H1 (cell line): ENCODE results near the gene RPL14. TPM values are rescaled to one million over a fixed set of nuclear protein-coding genes. Genes with fewer than 3 reads are reported as not detected.

ENCODE experiments used
- CTCF ChIA-PET: fragments of 300-600 bp; sonication (Branson Sonifier 250); formaldehyde crosslinking; loops from one replicate; lab custom pipeline; 2021; ENCODE audit not compliant: partially characterized antibody; lab: Charles Lee
- POLR2A ChIA-PET: fragments of 300-600 bp; sonication (Branson Sonifier 250); formaldehyde crosslinking; loops from one replicate; lab custom pipeline; 2021; ENCODE audit warnings: inconsistent platforms; ENCODE audit not compliant: partially characterized antibody; lab: Charles Lee
- DNase-seq, 2 experiments: peaks; one replicate each; pipeline versions ENCODE4 v3.0.0 to v3.0.0-alpha.2; 2010 to 2022; ENCODE audit warnings: low spot score in 2 of 2, low read depth in 1 of 2, mixed read lengths in 1 of 2
- FAIRE-seq: peaks from 2 replicates; lab custom pipeline; 2011; peaks lifted over from hg19 to GRCh38; lab: Jason Lieb, UNC
- H2AFZ ChIP-seq: 2 replicates; pipeline ENCODE4 v1.8.1; 2012; ENCODE audit warnings: low read length, inconsistent platforms
- H2AK5ac ChIP-seq: 2 replicates; pipeline ENCODE4 v1.6.1; 2013; ENCODE audit warnings: low read depth, low read length
- H2BK120ac ChIP-seq: replicated peaks from 2 replicates; pipeline ENCODE3; 2013; ENCODE audit warnings: low read depth, low read length, inconsistent platforms
- H2BK12ac ChIP-seq: 2 replicates; pipeline ENCODE4 v1.6.1; 2013; ENCODE audit warnings: low read depth, low read length
- H2BK15ac ChIP-seq: 2 replicates; pipeline ENCODE4 v1.6.1; 2013; ENCODE audit warnings: low read length
- H2BK20ac ChIP-seq: 2 replicates; pipeline ENCODE4 v1.6.1; 2013; ENCODE audit warnings: low read length
- H2BK5ac ChIP-seq: 2 replicates; pipeline ENCODE4 v1.6.1; 2013; ENCODE audit warnings: low read depth, low read length
- H3K14ac ChIP-seq: 2 replicates; pipeline ENCODE4 v1.6.1; 2013; ENCODE audit warnings: inconsistent platforms; ENCODE audit not compliant: insufficient read length
- H3K18ac ChIP-seq: 2 replicates; pipeline ENCODE4 v1.6.1; 2013; ENCODE audit warnings: low read length; ENCODE audit errors: extremely low read depth
- H3K23ac ChIP-seq: 2 replicates; pipeline ENCODE4 v1.6.1; 2013; ENCODE audit warnings: inconsistent platforms; ENCODE audit not compliant: insufficient read length
- H3K23me2 ChIP-seq: 2 replicates; pipeline ENCODE4 v1.6.1; 2013; ENCODE audit warnings: low read depth, low read length
- H3K27ac ChIP-seq: 2 replicates; pipeline ENCODE4 v1.6.1; 2011; ENCODE audit warnings: low read depth, low read length, inconsistent platforms
- H3K27me3 ChIP-seq, 4 experiments: replicated peaks in 1 of 4; 1 replicate in 1 of 4; 2 replicates in 3 of 4; pipeline versions ENCODE4 v1.6.1 to v1.8.1; 2011 to 2013; ENCODE audit warnings: low read length in 3 of 4, mild to moderate bottlenecking in 3 of 4, inconsistent platforms in 2 of 4, mixed read lengths in 2 of 4, moderate library complexity in 1 of 4; ENCODE audit not compliant: control insufficient read depth in 3 of 4, insufficient read depth in 3 of 4; ENCODE audit errors: extremely low read depth in 1 of 4
- H3K36me3 ChIP-seq, 4 experiments: 2 replicates each; pipeline versions ENCODE4 v1.6.1 to v1.8.1; 2011 to 2013; ENCODE audit warnings: mild to moderate bottlenecking in 4 of 4, low read length in 3 of 4, moderate library complexity in 2 of 4, control low read depth in 1 of 4, inconsistent platforms in 1 of 4; ENCODE audit not compliant: insufficient read depth in 4 of 4, control insufficient read depth in 2 of 4
- H3K4ac ChIP-seq: replicated peaks from 2 replicates; pipeline ENCODE3; 2013; ENCODE audit warnings: low read length, low read depth, mixed read lengths, inconsistent platforms; ENCODE audit not compliant: insufficient read length
- H3K4me1 ChIP-seq, 4 experiments: replicated peaks in 1 of 4; 1 replicate in 1 of 4; 2 replicates in 3 of 4; pipeline versions ENCODE4 v1.6.1 to v1.8.1; 2011 to 2013; ENCODE audit warnings: low read length in 3 of 4, inconsistent platforms in 2 of 4, mixed read lengths in 1 of 4; ENCODE audit not compliant: insufficient read depth in 4 of 4, control insufficient read depth in 3 of 4
- H3K4me2 ChIP-seq, 2 experiments: 2 replicates each; pipeline versions ENCODE4 v1.6.1 to v1.8.1; 2011 to 2013; ENCODE audit warnings: low read depth in 2 of 2, low read length in 2 of 2, control low read depth in 1 of 2, inconsistent platforms in 1 of 2, mild to moderate bottlenecking in 1 of 2; ENCODE audit not compliant: insufficient read depth in 1 of 2
- H3K4me3 ChIP-seq, 4 experiments: fragments of 200-600, 300-600 bp in 1 of 4; sonication (generic), shearing (Covaris generic), sonication (Bioruptor Twin) in 1 of 4; 2 replicates each; pipeline versions ENCODE4 v1.5.1 to v1.8.1; 2011 to 2016; ENCODE audit warnings: low read length in 4 of 4, low read depth in 3 of 4, control low read depth in 2 of 4, inconsistent platforms in 2 of 4, mild to moderate bottlenecking in 2 of 4, mixed read lengths in 1 of 4, moderate library complexity in 1 of 4; ENCODE audit not compliant: insufficient read depth in 2 of 4; ENCODE audit errors: extremely low read depth in 1 of 4
- H3K56ac ChIP-seq: replicated peaks from 2 replicates; pipeline ENCODE3; 2013; ENCODE audit warnings: low read depth, mild to moderate bottlenecking, mixed read lengths, low read length, inconsistent platforms; ENCODE audit not compliant: insufficient read length
- H3K79me1 ChIP-seq: 2 replicates; pipeline ENCODE4 v1.6.1; 2013; ENCODE audit warnings: low read depth, low read length, control low read depth
- H3K79me2 ChIP-seq, 2 experiments: 2 replicates each; pipeline versions ENCODE4 v1.6.1 to v1.8.1; 2012 to 2013; ENCODE audit warnings: low read length in 2 of 2, mild to moderate bottlenecking in 2 of 2, inconsistent platforms in 1 of 2; ENCODE audit not compliant: insufficient read depth in 2 of 2, control insufficient read depth in 1 of 2
- H3K9ac ChIP-seq, 4 experiments: replicated peaks in 1 of 4; 1 replicate in 1 of 4; 2 replicates in 3 of 4; pipeline versions ENCODE4 v1.6.1 to v1.8.1; 2011 to 2013; ENCODE audit warnings: low read depth in 3 of 4, low read length in 3 of 4, control low read depth in 2 of 4, mild to moderate bottlenecking in 2 of 4, moderate library complexity in 2 of 4, inconsistent platforms in 1 of 4; ENCODE audit errors: extremely low read depth in 1 of 4
- H3K9me3 ChIP-seq, 2 experiments: 2 replicates each; pipeline versions ENCODE4 v1.6.1 to v1.8.1; 2012 to 2013; ENCODE audit warnings: mild to moderate bottlenecking in 2 of 2, moderate library complexity in 2 of 2, control low read depth in 1 of 2, inconsistent platforms in 1 of 2, low read depth in 1 of 2, low read length in 1 of 2, mixed read lengths in 1 of 2; ENCODE audit not compliant: insufficient read depth in 2 of 2
- H4K20me1 ChIP-seq, 2 experiments: replicated peaks in 1 of 2; 2 replicates each; pipeline versions ENCODE3 to v1.8.1; 2011 to 2013; ENCODE audit warnings: inconsistent platforms in 2 of 2, low read length in 2 of 2, mild to moderate bottlenecking in 1 of 2; ENCODE audit not compliant: insufficient read depth in 2 of 2, control insufficient read depth in 1 of 2
- H4K5ac ChIP-seq: 2 replicates; pipeline ENCODE4 v1.6.1; 2013; ENCODE audit warnings: low read length, low read depth, mixed read lengths, inconsistent platforms; ENCODE audit not compliant: insufficient read length
- H4K8ac ChIP-seq: 2 replicates; pipeline ENCODE4 v1.8.0; 2013; ENCODE audit warnings: mild to moderate bottlenecking, moderate library complexity, low read length, inconsistent platforms; ENCODE audit not compliant: insufficient read depth; ENCODE audit errors: extremely low read depth
- H4K91ac ChIP-seq: replicated peaks from 2 replicates; pipeline ENCODE3; 2013; ENCODE audit warnings: low read length, mixed read lengths, inconsistent platforms; ENCODE audit not compliant: insufficient read length
- CTBP2 ChIP-seq: IDR thresholded peaks from 2 replicates; pipeline ENCODE4 v1.7.0; 2011; ENCODE audit warnings: borderline replicate concordance, mild to moderate bottlenecking, moderate library complexity, mixed read lengths, low read length; ENCODE audit not compliant: insufficient read depth, insufficient read length
- HDAC2 ChIP-seq, 2 experiments: fragments of 300-600 bp in 1 of 2; sonication (generic) in 1 of 2; IDR thresholded peaks; 2 replicates each; pipeline ENCODE4 v1.6.1; 2011 to 2012; ENCODE audit warnings: low read depth in 2 of 2, low read length in 2 of 2, mild to moderate bottlenecking in 2 of 2, moderate library complexity in 2 of 2, borderline replicate concordance in 1 of 2, inconsistent platforms in 1 of 2
- HDAC6 ChIP-seq: IDR thresholded peaks from one replicate; pipeline ENCODE4 v1.7.1; 2012; ENCODE audit warnings: low read depth, mild to moderate bottlenecking, inconsistent platforms, low read length, moderate library complexity
- NRF1 ChIP-seq: IDR thresholded peaks from 2 replicates; pipeline ENCODE4 v1.6.1; 2011; ENCODE audit warnings: mild to moderate bottlenecking, low read depth, low read length, improper control_type of control experiment
- WGBS, 2 experiments: shearing (Covaris generic) in 1 of 2; methylation state at CpG; one replicate each; pipeline versions ENCODE4 v1.1.6 to v1.1.7; 2013 to 2015; ENCODE audit warnings: low lambda C conversion rate in 2 of 2, mixed read lengths in 2 of 2, inconsistent platforms in 1 of 2, low coverage in 1 of 2, missing lambda C conversion rate in 1 of 2; ENCODE audit not compliant: insufficient replicate concordance in 2 of 2, insufficient coverage in 1 of 2, insufficient read length in 1 of 2; ENCODE audit errors: extremely low coverage in 1 of 2, missing lambda C conversion rate in 1 of 2; 5-methylcytosine and 5-hydroxymethylcytosine counted together
- polyA plus RNA-seq, 7 experiments: library from polyadenylated mRNA; depleted of rRNA in 3 of 7; stranded (reverse) in 5 of 7; unstranded in 2 of 7; fragments of >200 nt in 5 of 7; fragments of 200-250 nt in 2 of 7; gene quantifications; 1 replicate in 5 of 7; 2 replicates in 1 of 7; 4 replicates in 1 of 7; pipeline versions ENCODE4 v1.2.1 to v1.2.3, GENCODE V29; 2011 to 2013; ENCODE audit warnings: missing spikeins in 2 of 7, mixed read lengths in 2 of 7
- total RNA-seq: library from RNA; stranded (reverse); fragmentation: NEBNext Ultra II Directional; extraction: Animal tissue kit (Norgen Biotek cat#: 25700); gene quantifications from 2 replicates; pipeline ENCODE4 v1.2.1, GENCODE V29; 2021
- TF ChIP-seq, protein P1 (sequence below): IDR thresholded peaks from 2 replicates; pipeline ENCODE4 v1.6.1; 2012; ENCODE audit warnings: inconsistent platforms

RPL14 gene
- total and polyA plus RNA-seq, 2 of the 8 experiments (the other 6 are each of a cell fraction or from before 2014, with no cell fraction given), result 1,192 to 2,341 TPM

DNA sequence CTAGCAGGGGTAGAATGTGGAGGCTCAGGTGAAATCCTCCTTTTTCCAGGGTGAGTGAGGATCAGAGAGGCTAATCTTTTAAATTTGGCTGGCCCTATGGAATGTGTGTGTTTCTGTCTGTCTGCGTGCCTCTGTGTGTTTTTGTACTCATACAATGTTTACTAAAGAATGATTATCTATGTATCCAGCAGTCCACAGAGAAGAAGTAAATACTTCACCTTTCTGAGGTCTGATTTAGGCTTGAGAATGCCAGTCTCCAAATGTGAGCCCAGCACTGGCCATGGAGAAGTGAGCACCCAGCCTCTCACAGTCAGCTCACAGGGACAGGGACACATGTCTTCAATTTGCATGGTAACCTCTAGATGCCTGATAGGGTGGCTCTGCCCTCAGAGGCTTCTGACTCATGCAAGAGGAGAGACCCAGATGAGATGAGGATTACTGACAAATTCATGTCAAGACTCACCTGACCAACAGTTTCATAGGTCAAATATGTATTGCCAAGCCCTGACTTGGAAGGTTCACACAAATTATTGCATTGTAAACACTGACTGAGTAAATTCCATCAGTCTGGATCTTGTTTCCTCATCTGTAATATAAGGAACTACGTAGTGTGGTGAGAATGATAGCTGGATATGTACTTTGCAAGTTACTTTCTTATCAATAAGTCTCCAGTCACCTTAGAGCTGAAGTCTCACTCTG is 39.1 kb upstream of the RPL14 start:
- POLR2A ChIA-PET, result no interaction called here
- Histone ChIP-seq H2AFZ (no peak overlapping the region), H2BK120ac (no peak overlapping the region), H3K79me1 (no peaks in the 10 kb centered on the region), H4K20me1 (no peaks in the 10 kb centered on the region), H2BK20ac (no peak overlapping the region), H4K5ac (no peak overlapping the region), H2BK5ac (no peak overlapping the region), H2BK15ac (no peak overlapping the region), H2AK5ac (no peak overlapping the region), H3K14ac (no peak overlapping the region), H3K4me2 (no peak overlapping the region), H4K8ac (no peak overlapping the region), H3K9ac (no peak overlapping the region), H3K56ac (no peak overlapping the region), H3K4ac (no peak overlapping the region), H3K9me3 (no peaks in the 10 kb centered on the region), H3K18ac (no peak overlapping the region), H3K36me3 (no peaks in the 10 kb centered on the region), H3K23me2 (no peaks in the 10 kb centered on the region), H2BK12ac (no peak overlapping the region), H3K4me3 (no peak overlapping the region), H4K91ac (no peak overlapping the region), H3K79me2 (no peaks in the 10 kb centered on the region), H3K4me1 (peaks cover 0 to 4% (median 0%) of the 10 kb centered on the region in 4 experiments; a peak in 1 of 7 replicates), H3K27me3 (no peaks in the 10 kb centered on the region), H3K27ac (no peak overlapping the region), H3K23ac (no peak overlapping the region)
- 85% methylated on average over 2 of the region's 2 CpGs; no CpG with 5 or more reads in 1 of the 2 experiments for whole genome bisulfite sequencing, 2 experiments
- FAIRE-seq (no peak), DNase-seq (no peak)
- CTCF ChIA-PET, result interaction anchor here (1.9 kb wide), 1 partner anchor 12 kb away, joined by 5 read pairs; no protein-coding TSS in a partner anchor
- TF ChIP-seq HDAC6 (no peak), NRF1 (no peak), HDAC2 (IDR thresholded peaks at IDR 0.05; ENCODE audit: borderline replicate concordance in 1 of 2, low read depth in 2 of 2, low read length in 2 of 2) (no peak), CTBP2 (no peak)
- TF ChIP-seq, protein P1, sequence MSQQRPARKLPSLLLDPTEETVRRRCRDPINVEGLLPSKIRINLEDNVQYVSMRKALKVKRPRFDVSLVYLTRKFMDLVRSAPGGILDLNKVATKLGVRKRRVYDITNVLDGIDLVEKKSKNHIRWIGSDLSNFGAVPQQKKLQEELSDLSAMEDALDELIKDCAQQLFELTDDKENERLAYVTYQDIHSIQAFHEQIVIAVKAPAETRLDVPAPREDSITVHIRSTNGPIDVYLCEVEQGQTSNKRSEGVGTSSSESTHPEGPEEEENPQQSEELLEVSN, result no peak
